ENCODE data around the gene SPNS3. TPM values are rescaled to one million over a fixed set of nuclear protein-coding genes. Genes with fewer than 3 reads are reported as not detected.

The SPNS3 gene
- total RNA-seq, 1 donor from 2014 or later = 0.18 TPM

- H3K27ac Mint-ChIP-seq (ENCODE audit: unreplicated experiment) = no peak overlapping the region
- TF ChIP-seq, protein P1, sequence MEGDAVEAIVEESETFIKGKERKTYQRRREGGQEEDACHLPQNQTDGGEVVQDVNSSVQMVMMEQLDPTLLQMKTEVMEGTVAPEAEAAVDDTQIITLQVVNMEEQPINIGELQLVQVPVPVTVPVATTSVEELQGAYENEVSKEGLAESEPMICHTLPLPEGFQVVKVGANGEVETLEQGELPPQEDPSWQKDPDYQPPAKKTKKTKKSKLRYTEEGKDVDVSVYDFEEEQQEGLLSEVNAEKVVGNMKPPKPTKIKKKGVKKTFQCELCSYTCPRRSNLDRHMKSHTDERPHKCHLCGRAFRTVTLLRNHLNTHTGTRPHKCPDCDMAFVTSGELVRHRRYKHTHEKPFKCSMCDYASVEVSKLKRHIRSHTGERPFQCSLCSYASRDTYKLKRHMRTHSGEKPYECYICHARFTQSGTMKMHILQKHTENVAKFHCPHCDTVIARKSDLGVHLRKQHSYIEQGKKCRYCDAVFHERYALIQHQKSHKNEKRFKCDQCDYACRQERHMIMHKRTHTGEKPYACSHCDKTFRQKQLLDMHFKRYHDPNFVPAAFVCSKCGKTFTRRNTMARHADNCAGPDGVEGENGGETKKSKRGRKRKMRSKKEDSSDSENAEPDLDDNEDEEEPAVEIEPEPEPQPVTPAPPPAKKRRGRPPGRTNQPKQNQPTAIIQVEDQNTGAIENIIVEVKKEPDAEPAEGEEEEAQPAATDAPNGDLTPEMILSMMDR (IDR thresholded peaks at IDR 0.05; ENCODE audit: unreplicated experiment) = no peak
- DNase-seq (ENCODE audit: low spot score) = no peak
- H3K36me3 Mint-ChIP-seq (ENCODE audit: low read depth, unreplicated experiment) = peaks cover 7% of the 10 kb centered on the region
- no peaks in the 10 kb centered on the region for H3K4me1 Mint-ChIP-seq (ENCODE audit: unreplicated experiment)
- no peaks in the 10 kb centered on the region for H3K9me3 Mint-ChIP-seq (ENCODE audit: unreplicated experiment)
- no peak overlapping the region for H3K4me3 Mint-ChIP-seq (ENCODE audit: unreplicated experiment)
- no peaks in the 10 kb centered on the region for H3K27me3 Mint-ChIP-seq (ENCODE audit: unreplicated experiment)
Observed at GRCh38 chr17:4460661-4461060, 26.9 kb downstream of the SPNS3 start.

DNA sequence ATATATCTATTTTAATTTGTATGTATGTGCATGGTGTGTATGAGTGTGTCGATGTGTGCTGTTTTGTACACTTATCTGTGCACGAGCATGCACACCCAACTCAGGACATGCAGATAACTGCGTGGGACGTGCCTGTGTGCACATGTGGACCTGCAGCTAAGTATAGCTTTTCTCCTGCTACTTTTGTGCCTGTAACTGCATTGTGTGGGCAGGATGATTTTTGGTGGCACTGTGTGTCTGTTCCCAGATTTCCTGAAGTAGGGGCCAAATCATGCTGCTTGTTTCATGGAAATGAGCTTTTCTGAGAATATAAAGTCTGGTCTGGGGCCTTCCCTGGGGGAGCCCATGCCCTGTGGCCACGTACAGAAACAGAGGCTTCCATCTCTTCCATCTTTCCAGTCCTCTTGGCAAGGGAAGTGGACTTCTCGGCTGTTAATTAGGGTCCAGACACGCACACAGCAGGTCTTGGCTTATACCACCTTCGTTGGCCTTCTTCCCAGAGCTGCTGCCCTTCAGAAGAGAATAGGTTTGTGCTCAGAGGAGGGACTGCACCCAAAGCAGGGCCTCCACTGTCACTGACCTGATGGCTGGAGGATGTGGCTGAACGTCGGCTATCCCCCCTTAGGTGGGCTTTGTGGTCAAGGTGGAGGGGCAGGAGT lies 30.2 kb downstream of the SPNS3 start:
- TF ChIP-seq, protein P1 (IDR thresholded peaks at IDR 0.05; ENCODE audit: unreplicated experiment) = no peak
- Mint-ChIP-seq H3K36me3 (ENCODE audit: low read depth, unreplicated experiment) (peaks cover 7% of the 10 kb centered on the region), H3K4me3 (ENCODE audit: unreplicated experiment) (no peak overlapping the region), H3K9me3 (ENCODE audit: unreplicated experiment) (no peaks in the 10 kb centered on the region), H3K27me3 (ENCODE audit: unreplicated experiment) (peaks cover 5% of the 10 kb centered on the region), H3K4me1 (ENCODE audit: unreplicated experiment) (peaks cover 2% of the 10 kb centered on the region), H3K27ac (ENCODE audit: unreplicated experiment) (no peak overlapping the region)
- DNase-seq (ENCODE audit: low spot score) = no peak

- Mint-ChIP-seq H3K27ac (ENCODE audit: unreplicated experiment) (no peak overlapping the region), H3K4me3 (ENCODE audit: unreplicated experiment) (no peak overlapping the region), H3K9me3 (ENCODE audit: unreplicated experiment) (no peaks in the 10 kb centered on the region), H3K4me1 (ENCODE audit: unreplicated experiment) (peaks cover 2% of the 10 kb centered on the region), H3K36me3 (ENCODE audit: low read depth, unreplicated experiment) (peaks cover under 1% of the 10 kb centered on the region), H3K27me3 (ENCODE audit: unreplicated experiment) (peaks cover 5% of the 10 kb centered on the region)
- no peak for DNase-seq (ENCODE audit: low spot score)
- TF ChIP-seq, protein P1 (IDR thresholded peaks at IDR 0.05; ENCODE audit: unreplicated experiment) = no peak
Observed at GRCh38 chr17:4465786-4466185, 32.0 kb downstream of the SPNS3 start.

DNA sequence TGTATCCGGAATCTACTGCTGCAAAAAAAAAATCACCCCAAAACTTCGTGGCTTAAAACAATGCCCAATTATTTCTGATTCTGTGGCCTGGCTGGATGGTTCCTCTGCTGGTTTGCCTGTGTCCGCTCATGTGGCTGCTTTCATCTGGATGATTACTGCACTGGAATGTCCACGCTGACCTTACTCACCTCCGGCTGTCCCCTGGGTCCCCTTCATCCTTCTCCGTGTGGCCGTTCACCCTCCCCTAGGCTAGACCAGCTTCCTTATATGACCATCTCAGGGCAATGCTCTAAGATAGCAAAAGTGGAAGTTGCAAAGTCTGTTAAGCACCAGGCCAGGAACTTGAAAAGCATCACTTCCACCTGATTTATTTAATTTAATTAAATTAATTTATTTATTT lies 33.5 kb downstream of the SPNS3 start:
- TF ChIP-seq, protein P1 (IDR thresholded peaks at IDR 0.05; ENCODE audit: unreplicated experiment) = no peak
- Mint-ChIP-seq H3K36me3 (ENCODE audit: low read depth, unreplicated experiment) (no peaks in the 10 kb centered on the region), H3K27me3 (ENCODE audit: unreplicated experiment) (peaks cover 5% of the 10 kb centered on the region), H3K9me3 (ENCODE audit: unreplicated experiment) (no peaks in the 10 kb centered on the region), H3K4me1 (ENCODE audit: unreplicated experiment) (peaks cover 2% of the 10 kb centered on the region), H3K27ac (ENCODE audit: unreplicated experiment) (no peak overlapping the region), H3K4me3 (ENCODE audit: unreplicated experiment) (no peak overlapping the region)
- DNase-seq (ENCODE audit: low spot score) = no peak

DNA sequence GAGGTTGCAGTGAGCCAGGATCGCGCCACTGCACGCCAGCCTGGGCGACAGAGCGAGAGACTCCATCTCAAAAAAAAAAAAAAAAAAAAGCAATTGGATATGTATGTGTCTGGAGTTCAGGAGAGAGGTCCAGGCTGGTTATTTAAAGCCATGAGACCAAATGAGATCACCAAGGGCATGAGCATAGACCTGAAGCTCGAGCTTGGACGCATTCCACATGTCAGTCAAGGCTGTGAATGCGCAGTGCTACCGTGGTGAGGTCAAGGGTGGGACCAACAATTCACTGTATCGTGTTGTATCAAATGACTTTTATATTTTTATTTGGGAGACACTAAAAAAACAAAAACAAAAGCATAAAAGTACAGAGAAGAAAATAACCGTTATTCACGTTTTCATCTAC lies 35.8 kb downstream of the SPNS3 start:
- TF ChIP-seq, protein P1 (IDR thresholded peaks at IDR 0.05; ENCODE audit: unreplicated experiment) = no peak
- Mint-ChIP-seq H3K4me1 (ENCODE audit: unreplicated experiment) (peaks cover 2% of the 10 kb centered on the region), H3K27me3 (ENCODE audit: unreplicated experiment) (peaks cover 5% of the 10 kb centered on the region), H3K9me3 (ENCODE audit: unreplicated experiment) (no peaks in the 10 kb centered on the region), H3K4me3 (ENCODE audit: unreplicated experiment) (no peak overlapping the region), H3K27ac (ENCODE audit: unreplicated experiment) (no peak overlapping the region), H3K36me3 (ENCODE audit: low read depth, unreplicated experiment) (no peaks in the 10 kb centered on the region)
- no peak for DNase-seq (ENCODE audit: low spot score)
